Activated naive CD8-positive, alpha-beta T cell treated with anti-CD3 and anti-CD28 coated beads for 36 hours (primary cell): ENCODE data around the gene SLCO4C1. TPM values are rescaled to one million over a fixed set of nuclear protein-coding genes. Genes with fewer than 3 reads are reported as not detected.

Experiments
- DNase-seq: peaks from one replicate; pipeline ENCODE4 v3.0.0; 2021
- H3K27ac Mint-ChIP-seq: one replicate; pipeline ENCODE4 v1.8.0; 2022; ENCODE audit warnings: mild to moderate bottlenecking, moderate library complexity, mixed read lengths
- H3K27me3 Mint-ChIP-seq: one replicate; pipeline ENCODE4 v1.8.0; 2022; ENCODE audit warnings: mild to moderate bottlenecking, mixed read lengths
- H3K36me3 Mint-ChIP-seq: one replicate; pipeline ENCODE4 v1.8.0; 2021; ENCODE audit warnings: mild to moderate bottlenecking, mixed read lengths
- H3K4me1 Mint-ChIP-seq: one replicate; pipeline ENCODE4 v1.8.0; 2021; ENCODE audit warnings: mixed read lengths
- H3K4me3 Mint-ChIP-seq: one replicate; pipeline ENCODE4 v1.8.0; 2022; ENCODE audit warnings: mild to moderate bottlenecking, moderate library complexity, mixed read lengths
- H3K9me3 Mint-ChIP-seq: one replicate; pipeline ENCODE4 v1.8.0; 2022; ENCODE audit warnings: mixed read lengths
- total RNA-seq, 2 experiments: library from RNA; stranded (reverse); gene quantifications; one replicate each; pipeline ENCODE4 v1.2.3, GENCODE V29; 2021

Gene SLCO4C1
- total RNA-seq, 2 experiments from 2014 or later, result 0.24 to 0.29 TPM

DNA sequence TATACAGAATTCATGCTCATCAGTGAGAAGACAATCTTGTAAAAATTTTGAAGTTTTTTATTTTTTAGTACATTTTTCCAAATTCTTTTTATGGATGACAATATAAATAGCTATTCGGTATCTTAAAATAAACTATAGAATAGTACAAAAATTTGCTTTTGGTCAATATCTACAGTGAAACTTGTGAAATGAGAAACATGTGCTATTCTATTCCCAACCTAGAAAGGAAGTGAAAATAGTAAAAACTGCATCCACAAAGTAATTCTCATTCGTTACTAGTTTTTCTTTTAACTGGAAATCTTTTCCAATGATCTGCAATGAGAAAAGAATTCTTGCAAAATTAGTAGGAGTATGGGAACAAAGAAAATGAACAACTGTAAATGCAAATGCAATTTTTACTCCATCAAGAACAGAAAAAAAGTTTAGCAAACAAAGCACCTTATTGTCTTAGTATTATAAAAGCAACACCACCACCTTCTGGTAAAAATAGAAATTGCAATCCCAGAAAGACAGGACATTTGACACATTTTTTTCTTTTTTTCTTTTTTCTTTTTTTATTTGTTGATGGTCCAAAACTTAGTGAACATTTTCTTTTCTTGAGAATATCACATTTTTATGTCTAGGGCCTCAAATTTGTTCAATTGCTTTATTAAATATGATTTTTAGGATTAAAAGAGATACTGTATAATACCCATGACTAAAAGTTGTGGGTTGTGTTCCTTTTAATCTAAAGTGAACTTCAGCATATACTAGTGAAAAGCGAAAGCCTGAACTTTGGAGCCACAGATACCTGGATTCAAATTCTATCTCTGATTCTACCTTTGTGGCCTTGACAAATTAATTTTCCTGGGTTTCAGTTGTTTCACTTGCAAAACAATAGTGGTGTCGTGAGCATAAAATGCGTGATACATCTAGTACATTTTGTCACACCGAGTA, 72.3 kb downstream of the SLCO4C1 start:
- no peak overlapping the region for H3K4me3 Mint-ChIP-seq
- no peaks in the 10 kb centered on the region for H3K4me1 Mint-ChIP-seq
- no peaks in the 10 kb centered on the region for H3K9me3 Mint-ChIP-seq
- no peaks in the 10 kb centered on the region for H3K36me3 Mint-ChIP-seq
- peaks cover 9% of the 10 kb centered on the region for H3K27me3 Mint-ChIP-seq
- no peak for DNase-seq
- no peak overlapping the region for H3K27ac Mint-ChIP-seq

GRCh38 chr5:102222772-102223171, 73.3 kb downstream of the SLCO4C1 start:
- H3K36me3 Mint-ChIP-seq, result no peaks in the 10 kb centered on the region
- H3K9me3 Mint-ChIP-seq, result no peaks in the 10 kb centered on the region
- H3K4me3 Mint-ChIP-seq, result no peak overlapping the region

DNA sequence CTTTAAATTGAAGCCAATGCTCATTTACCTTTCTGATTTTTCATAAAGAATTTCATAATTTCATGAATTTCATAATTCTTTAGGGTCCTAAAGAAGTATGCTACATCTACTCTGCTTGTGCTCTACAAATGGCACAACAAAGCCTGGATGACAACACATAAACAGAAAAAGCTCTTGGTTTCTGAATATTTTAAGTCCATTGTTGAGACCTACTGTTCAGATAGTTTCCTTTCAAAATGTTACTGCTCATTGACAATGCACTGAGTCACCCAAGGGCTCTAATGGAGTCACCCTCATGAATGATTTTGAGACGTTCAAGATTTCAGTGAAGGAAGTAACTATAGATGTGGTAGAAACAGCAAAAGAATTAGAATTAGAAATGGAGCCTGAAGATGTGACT, 74.1 kb downstream of the SLCO4C1 start:
- Mint-ChIP-seq H3K36me3 (no peaks in the 10 kb centered on the region), H3K27ac (no peak overlapping the region), H3K9me3 (no peaks in the 10 kb centered on the region), H3K4me1 (no peaks in the 10 kb centered on the region), H3K4me3 (no peak overlapping the region), H3K27me3 (peaks cover 12% of the 10 kb centered on the region)
- no peak for DNase-seq

More at GRCh38 chr5:102222772-102223171, 73.3 kb downstream of the SLCO4C1 start:
- Mint-ChIP-seq H3K27ac (no peak overlapping the region), H3K27me3 (peaks cover 9% of the 10 kb centered on the region), H3K4me1 (no peaks in the 10 kb centered on the region)
- no peak for DNase-seq

- Mint-ChIP-seq H3K27me3 (peaks cover 17% of the 10 kb centered on the region), H3K36me3 (no peaks in the 10 kb centered on the region), H3K9me3 (no peaks in the 10 kb centered on the region), H3K4me1 (no peaks in the 10 kb centered on the region), H3K27ac (no peak overlapping the region), H3K4me3 (no peak overlapping the region)
- no peak for DNase-seq
Observed at GRCh38 chr5:102218159-102218558, 77.9 kb downstream of the SLCO4C1 start.

DNA sequence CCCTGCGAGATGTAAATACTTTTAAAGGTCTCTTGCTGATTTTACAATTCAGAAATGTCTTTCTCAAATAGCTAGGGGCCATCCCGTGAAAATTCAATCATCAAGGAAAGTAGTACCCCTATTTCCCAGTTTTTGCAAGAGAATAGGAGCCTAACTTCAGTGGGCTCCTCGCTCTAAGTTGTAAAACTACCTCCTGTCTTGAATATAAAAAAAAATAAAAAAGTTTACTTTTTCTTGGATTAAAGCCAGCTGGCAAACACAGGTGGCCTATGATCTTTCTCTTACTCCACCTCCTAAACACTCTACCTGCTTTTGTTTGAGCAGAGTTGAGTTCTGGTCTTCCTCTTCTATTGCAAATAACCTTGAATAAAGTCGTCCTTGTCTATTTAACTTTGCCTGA, 79.4 kb downstream of the SLCO4C1 start:
- Mint-ChIP-seq H3K36me3 (no peaks in the 10 kb centered on the region), H3K9me3 (no peaks in the 10 kb centered on the region), H3K27me3 (peaks cover 17% of the 10 kb centered on the region), H3K27ac (no peak overlapping the region), H3K4me3 (no peak overlapping the region), H3K4me1 (no peaks in the 10 kb centered on the region)
- no peak for DNase-seq

DNA sequence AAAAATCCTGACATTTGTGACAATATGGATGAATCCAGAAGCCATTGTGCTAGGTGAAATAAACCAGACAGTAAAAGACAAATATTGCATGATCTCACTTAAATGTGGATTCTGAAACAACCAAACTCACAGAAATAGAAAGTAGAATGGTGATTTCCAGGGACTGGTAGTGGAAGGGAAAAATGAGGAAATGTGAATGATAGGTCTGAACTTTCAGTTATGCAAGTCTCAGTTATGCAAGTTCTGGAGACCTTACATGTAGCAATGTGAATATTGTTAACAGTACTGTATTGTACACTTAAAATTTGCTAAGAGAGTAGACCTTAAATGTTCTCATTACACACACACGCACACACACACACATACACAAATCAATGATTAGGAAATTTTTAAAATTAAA, 84.9 kb downstream of the SLCO4C1 start:
- Mint-ChIP-seq H3K9me3 (no peaks in the 10 kb centered on the region), H3K27ac (no peak overlapping the region)

GRCh38 chr5:102200861-102201260, 95.2 kb downstream of the SLCO4C1 start:
- no peaks in the 10 kb centered on the region for H3K36me3 Mint-ChIP-seq
- DNase-seq, result no peak
- no peak overlapping the region for H3K4me3 Mint-ChIP-seq
- no peaks in the 10 kb centered on the region for H3K4me1 Mint-ChIP-seq
- peaks cover 1% of the 10 kb centered on the region for H3K9me3 Mint-ChIP-seq
- peaks cover 9% of the 10 kb centered on the region for H3K27me3 Mint-ChIP-seq
- H3K27ac Mint-ChIP-seq, result no peak overlapping the region

More for the DNA sequence above, 84.9 kb downstream of the SLCO4C1 start:
- Mint-ChIP-seq H3K4me3 (no peak overlapping the region), H3K27me3 (peaks cover 4% of the 10 kb centered on the region), H3K4me1 (no peaks in the 10 kb centered on the region), H3K36me3 (no peaks in the 10 kb centered on the region)
- no peak for DNase-seq

- H3K27me3 Mint-ChIP-seq, result peaks cover 6% of the 10 kb centered on the region
Observed at GRCh38 chr5:102196481-102196880, 99.6 kb downstream of the SLCO4C1 start.

More at GRCh38 chr5:102196481-102196880, 99.6 kb downstream of the SLCO4C1 start:
- H3K4me3 Mint-ChIP-seq, result no peak overlapping the region
- no peaks in the 10 kb centered on the region for H3K4me1 Mint-ChIP-seq
- peaks cover 3% of the 10 kb centered on the region for H3K9me3 Mint-ChIP-seq
- H3K36me3 Mint-ChIP-seq, result no peaks in the 10 kb centered on the region
- no peak overlapping the region for H3K27ac Mint-ChIP-seq
- no peak for DNase-seq

Other genes starting within 250 kb of the SLCO4C1 start
- not detected for gene SLCO6A1, start 202.7 kb upstream of the SLCO4C1 start, total RNA-seq